GM12878 (cell line): ENCODE measurements around the gene ELN. TPM values are rescaled to one million over a fixed set of nuclear protein-coding genes. Genes with fewer than 3 reads are reported as not detected.

Source experiments
- ATAC-seq: fragments of 200-7000 bp; cut with Tn5 transposase; 3 replicates; pipeline ENCODE4 v1.9.1; 2020; ENCODE audit warnings: mild to moderate bottlenecking, moderate library complexity
- BruUV-seq: library from RNA; stranded (reverse); fragments of 400-500 nt; replicated peaks from 2 replicates; lab custom pipeline; 2021; lab: Mats Ljungman, UMichigan
- CTCF ChIA-PET: fragments of 300-600 bp; sonication (Branson Sonifier 250); formaldehyde crosslinking; extraction: SDS; loops from one replicate; lab custom pipeline; 2021; ENCODE audit warnings: inconsistent platforms; lab: Yijun Ruan, JAX
- POLR2A ChIA-PET: fragments of 350-600 bp; formaldehyde crosslinking; extraction: SDS; loops from one replicate; lab custom pipeline; 2021; ENCODE audit warnings: inconsistent platforms; lab: Charles Lee
- RAD21 ChIA-PET: fragments of 300-600 bp; sonication (Branson Sonifier 250); formaldehyde crosslinking; loops from one replicate; lab custom pipeline; 2023; ENCODE audit warnings: antibody characterized with exemption; ENCODE audit not compliant: unreplicated experiment; lab: Charles Lee
- SMC1A ChIA-PET: fragments of 300-600 bp; sonication (Branson Sonifier 250); formaldehyde crosslinking; loops from one replicate; lab custom pipeline; 2023; ENCODE audit not compliant: unreplicated experiment, uncharacterized antibody; lab: Charles Lee
- DNase-seq: peaks from one replicate; pipeline ENCODE4 v3.0.0-alpha.2; 2011; ENCODE audit warnings: low read depth, low spot score
- FAIRE-seq: peaks from 3 replicates; lab custom pipeline; 2011; peaks lifted over from hg19 to GRCh38; lab: Jason Lieb, UNC
- H2AFZ ChIP-seq: 2 replicates; pipeline ENCODE4 v1.6.0; 2011; ENCODE audit warnings: low read depth, low read length, control low read depth; ENCODE audit not compliant: control insufficient read depth
- H3K27ac ChIP-seq: 2 replicates; pipeline ENCODE4 v1.5.1; 2011; ENCODE audit warnings: control low read depth; ENCODE audit not compliant: control insufficient read depth, insufficient read depth
- H3K27me3 ChIP-seq, 2 experiments: replicated peaks in 1 of 2; 2 replicates each; pipeline versions ENCODE4 v1.6.0 to v1.6.1; 2011; ENCODE audit warnings: low read length in 1 of 2; ENCODE audit not compliant: control insufficient read depth in 2 of 2, insufficient read depth in 2 of 2
- H3K36me3 ChIP-seq, 2 experiments: 2 replicates each; pipeline ENCODE4 v1.5.1; 2011; ENCODE audit warnings: low read length in 1 of 2; ENCODE audit not compliant: control insufficient read depth in 2 of 2, insufficient read depth in 2 of 2
- H3K4me1 ChIP-seq: 2 replicates; pipeline ENCODE4 v1.6.1; 2011; ENCODE audit warnings: mild to moderate bottlenecking, low read length, moderate library complexity, mixed read lengths; ENCODE audit not compliant: control insufficient read depth, insufficient read depth
- H3K4me2 ChIP-seq: 2 replicates; pipeline ENCODE4 v1.6.0; 2011; ENCODE audit warnings: control low read depth; ENCODE audit not compliant: control insufficient read depth, insufficient read depth
- H3K4me3 ChIP-seq: fragments of 200-600 bp; sonication (generic); 2 replicates; pipeline ENCODE4 v1.5.1; 2016
- H3K79me2 ChIP-seq: 2 replicates; pipeline ENCODE4 v1.6.0; 2011; ENCODE audit warnings: low read length; ENCODE audit not compliant: control insufficient read depth, insufficient read depth
- H3K9ac ChIP-seq: 2 replicates; pipeline ENCODE4 v1.8.0; 2011; ENCODE audit warnings: low read length, control low read depth, mixed read lengths; ENCODE audit not compliant: control insufficient read depth, insufficient read depth
- H3K9me3 ChIP-seq: replicated peaks from 3 replicates; pipeline ENCODE4 v1.5.1; 2011; ENCODE audit warnings: mild to moderate bottlenecking, low read length; ENCODE audit not compliant: control insufficient read depth, insufficient read depth
- H4K20me1 ChIP-seq: 2 replicates; pipeline ENCODE4 v1.6.0; 2011; ENCODE audit not compliant: control insufficient read depth, insufficient read depth
- CBX3 ChIP-seq: fragments of 200-600 bp; sonication (generic); IDR thresholded peaks from 2 replicates; pipeline ENCODE4 v1.6.1; 2016; ENCODE audit warnings: low read depth, borderline replicate concordance
- CUX1 ChIP-seq: IDR thresholded peaks from 2 replicates; pipeline ENCODE4 v1.6.1; 2012; ENCODE audit warnings: improper control_type of control experiment, low read depth, low read length; ENCODE audit not compliant: insufficient replicate concordance
- FOXM1 ChIP-seq: IDR thresholded peaks from 2 replicates; pipeline ENCODE4 v1.6.1; 2012; ENCODE audit warnings: low read depth, mild to moderate bottlenecking, inconsistent platforms, low read length, moderate library complexity
- HDAC2 ChIP-seq: fragments of 200-600 bp; sonication (generic); IDR thresholded peaks from 2 replicates; pipeline ENCODE4 v1.6.1; 2017
- JUND ChIP-seq: IDR thresholded peaks from 2 replicates; pipeline ENCODE4 v1.6.1; 2012; ENCODE audit warnings: low read depth, mild to moderate bottlenecking, low read length, improper control_type of control experiment, moderate library complexity
- KLF5 ChIP-seq: fragments of 450-650 bp; IDR thresholded peaks from 2 replicates; pipeline ENCODE4 v1.6.1; 2014; ENCODE audit warnings: mild to moderate bottlenecking; ENCODE audit not compliant: partially characterized antibody
- MTA2 ChIP-seq: fragments of 450-650 bp; IDR thresholded peaks from 2 replicates; pipeline ENCODE4 v1.6.1; 2016; ENCODE audit warnings: low read depth, mild to moderate bottlenecking, moderate library complexity
- MTA3 ChIP-seq: IDR thresholded peaks from 2 replicates; pipeline ENCODE4 v1.6.1; 2012; ENCODE audit warnings: low read length, inconsistent platforms, borderline replicate concordance
- NR2C2 ChIP-seq: IDR thresholded peaks from 2 replicates; pipeline ENCODE4 v1.6.1; 2011; ENCODE audit warnings: borderline replicate concordance, low read depth; ENCODE audit not compliant: control insufficient read depth, insufficient read length
- RUNX3 ChIP-seq: IDR thresholded peaks from 2 replicates; pipeline ENCODE4 v1.6.1; 2012; ENCODE audit warnings: low read length, inconsistent platforms
- TBL1XR1 ChIP-seq: IDR thresholded peaks from 2 replicates; pipeline ENCODE4 v1.6.1; 2012; ENCODE audit warnings: low read depth, low read length, improper control_type of control experiment
- ZBTB4 ChIP-seq: fragments of 450-650 bp; formaldehyde crosslinking; IDR thresholded peaks from 2 replicates; pipeline ENCODE4 v1.4.0; 2022; ENCODE audit warnings: mild to moderate bottlenecking, moderate library complexity
- ZNF24 ChIP-seq: fragments of 450-650 bp; IDR thresholded peaks from 2 replicates; pipeline ENCODE4 v1.6.1; 2017; ENCODE audit warnings: antibody characterized with exemption, mild to moderate bottlenecking
- WGBS: methylation state at CpG from one replicate; pipeline ENCODE4 v1.1.6; 2016; ENCODE audit warnings: low lambda C conversion rate; ENCODE audit not compliant: insufficient replicate concordance, insufficient coverage; ENCODE audit errors: missing lambda C conversion rate; 5-methylcytosine and 5-hydroxymethylcytosine counted together
- in situ Hi-C: fragments of 300-500 bp; cut with MboI; formaldehyde crosslinking; loops from 9 replicates; pipeline ENCODE4 v1.14.3; 2018; ENCODE audit warnings: mixed read lengths
- intact Hi-C: fragments of 100-400 bp; cut with micrococcal nuclease; formaldehyde crosslinking; loops from one replicate; pipeline ENCODE4 v1.14.2; 2022; ENCODE audit not compliant: unreplicated experiment
- polyA plus RNA-seq, 11 experiments: library from polyadenylated mRNA; depleted of rRNA in 4 of 11; unstranded in 6 of 11; stranded (reverse) in 5 of 11; fragments of >200 nt; fragmentation: Nextera tagmentation in 4 of 11; fragmentation: Illumina TruSeq in 1 of 11; extraction: Ambion mirVana in 4 of 11; extraction: Trizol in 1 of 11; gene quantifications; 1 replicate in 1 of 11; 2 replicates in 10 of 11; pipeline versions ENCODE4 v1.2.1 to v1.2.3, GENCODE V29; 2011 to 2016; ENCODE audit warnings: inconsistent platforms in 2 of 11, missing spikeins in 2 of 11, low read depth in 1 of 11
- total RNA-seq, 4 experiments: library from RNA; depleted of rRNA in 3 of 4; stranded (reverse); fragments of >200 nt in 3 of 4; fragmentation: Illumina TruSeq in 1 of 4; extraction: Trizol in 1 of 4; gene quantifications; 2 replicates each; pipeline versions ENCODE4 v1.2.1 to v1.2.3, GENCODE V29; 2013 to 2021

ELN gene
- total and polyA plus RNA-seq, 10 of the 15 experiments (the other 5 are each of a cell fraction or from before 2014, with no cell fraction given), result 0.08 to 0.27 (median 0.23) TPM; not detected in 7

GRCh38 chr7:73997056-73997455 lies 30.9 kb upstream of the ELN start (continued):
- no peak for TF ChIP-seq CUX1
- no peak for TF ChIP-seq KLF5
- no peak for TF ChIP-seq MTA3
- no peak for TF ChIP-seq NR2C2
- TF ChIP-seq, all 136 proteins: peak for 0

GRCh38 chr7:73999664-74000435 lies 28.1 kb upstream of the ELN start:
- Histone ChIP-seq H2AFZ (no peak overlapping the region), H3K4me3 (no peak overlapping the region), H3K79me2 (no peaks in the 10 kb centered on the region), H3K27me3 (no peaks in the 10 kb centered on the region), H3K9me3 (peaks cover 1% of the 10 kb centered on the region; the same call in 1 of the 3 replicates), H4K20me1 (no peaks in the 10 kb centered on the region), H3K4me2 (no peak overlapping the region), H3K9ac (no peak overlapping the region), H3K4me1 (no peaks in the 10 kb centered on the region; the same call in 1 of the 2 replicates), H3K27ac (no peak overlapping the region), H3K36me3 (no peaks in the 10 kb centered on the region)
- ChIA-PET SMC1A (no interaction called here), CTCF (interaction anchor here (0.9 kb wide), 1 partner anchor 27 kb away, joined by 3 read pairs; no protein-coding TSS in a partner anchor), POLR2A (interaction anchor here (0.6 kb wide), 2 partner anchors 229 to 402 kb away, joined by 5 to 10 read pairs; no protein-coding TSS in a partner anchor), RAD21 (no interaction called here)
- no peak for TF ChIP-seq FOXM1
- TF ChIP-seq RUNX3, result no peak
- TF ChIP-seq ZBTB4 (CRISPR knock-in tag), result no peak
- no peak for TF ChIP-seq MTA2
- TF ChIP-seq JUND, result no peak
- no peak for TF ChIP-seq TBL1XR1
- TF ChIP-seq ZNF24, result no peak
- TF ChIP-seq CBX3, result no peak
- TF ChIP-seq HDAC2, result no peak
- ATAC-seq (no peak), DNase-seq (no peak), FAIRE-seq (no peak)
- in situ Hi-C loops, result no loop called here
- no TSS peak for BruUV-seq
- intact Hi-C loops, result no loop called here
- 46% methylated on average over 20 of the region's 26 CpGs for WGBS
